Panc1 (cell line): ENCODE results near the gene PTGR1. TPM values are rescaled to one million over a fixed set of nuclear protein-coding genes. Genes with fewer than 3 reads are reported as not detected.

Experiments
- ATAC-seq: fragments of 200-7000 bp; cut with Tn5 transposase; 2 replicates; pipeline ENCODE4 v1.9.1; 2020; ENCODE audit warnings: mild to moderate bottlenecking, moderate library complexity
- BruUV-seq: library from RNA; stranded (reverse); fragments of 400-500 nt; replicated peaks from 2 replicates; lab custom pipeline; 2021; lab: Mats Ljungman, UMichigan
- CTCF ChIA-PET: fragments of 300-600 bp; sonication (Branson Sonifier 250); formaldehyde crosslinking; loops from one replicate; lab custom pipeline; 2022; ENCODE audit warnings: antibody characterized with exemption; lab: Charles Lee
- POLR2A ChIA-PET: fragments of 300-600 bp; sonication (Branson Sonifier 250); formaldehyde crosslinking; loops from one replicate; lab custom pipeline; 2022; ENCODE audit warnings: antibody characterized with exemption; lab: Charles Lee
- DNase-seq: peaks from one replicate; pipeline ENCODE4 v3.0.0-alpha.2; 2010; ENCODE audit warnings: low read depth, low spot score
- H3K27ac ChIP-seq: 2 replicates; pipeline ENCODE4 v1.5.1; 2011; ENCODE audit warnings: mild to moderate bottlenecking, low read length, inconsistent platforms
- H3K27me3 ChIP-seq: fragments of 200-500 bp; sonication (Bioruptor generic); 2 replicates; pipeline ENCODE4 v1.6.0; 2014; ENCODE audit warnings: low read length, inconsistent platforms; ENCODE audit not compliant: control insufficient read depth, insufficient read depth
- H3K36me3 ChIP-seq: fragments of 200-500 bp; sonication (Bioruptor generic); 2 replicates; pipeline ENCODE4 v1.5.1; 2014; ENCODE audit warnings: inconsistent platforms, mild to moderate bottlenecking, low read length, moderate library complexity; ENCODE audit not compliant: control insufficient read depth, insufficient read depth
- H3K4me1 ChIP-seq: 2 replicates; pipeline ENCODE4 v1.5.1; 2011; ENCODE audit warnings: inconsistent platforms, mild to moderate bottlenecking, low read length, moderate library complexity; ENCODE audit not compliant: control insufficient read depth, insufficient read depth
- H3K4me3 ChIP-seq, 2 experiments: 2 replicates each; pipeline ENCODE4 v1.5.1; 2011 to 2012; ENCODE audit warnings: low read depth in 2 of 2, low read length in 2 of 2, mild to moderate bottlenecking in 2 of 2, inconsistent platforms in 1 of 2, moderate library complexity in 1 of 2
- H3K9me3 ChIP-seq: fragments of 200-500 bp; sonication (Bioruptor generic); 2 replicates; pipeline ENCODE4 v1.5.1; 2014; ENCODE audit warnings: low read depth, mild to moderate bottlenecking, inconsistent platforms, low read length, moderate library complexity; ENCODE audit not compliant: control insufficient read depth, insufficient read depth
- CTCF ChIP-seq: fragments of 450-650 bp; IDR thresholded peaks from 2 replicates; pipeline ENCODE4 v1.5.1; 2017; ENCODE audit warnings: mild to moderate bottlenecking
- POLR2AphosphoS5 ChIP-seq: IDR thresholded peaks from 2 replicates; pipeline ENCODE4 v1.6.1; 2012; ENCODE audit warnings: mild to moderate bottlenecking, low read depth, low read length, moderate library complexity
- REST ChIP-seq, 2 experiments: IDR thresholded peaks; 2 replicates each; pipeline ENCODE4 v1.6.1; 2011 to 2012; ENCODE audit warnings: low read depth in 2 of 2, control low read depth in 1 of 2, low read length in 1 of 2, mild to moderate bottlenecking in 1 of 2, moderate library complexity in 1 of 2; ENCODE audit not compliant: insufficient read depth in 1 of 2
- SIN3A ChIP-seq: IDR thresholded peaks from 2 replicates; pipeline ENCODE4 v1.6.1; 2012; ENCODE audit warnings: low read depth, mild to moderate bottlenecking, low read length, moderate library complexity, borderline replicate concordance; ENCODE audit not compliant: insufficient read depth
- TCF7L2 ChIP-seq: IDR thresholded peaks from 2 replicates; pipeline ENCODE4 v1.6.1; 2011; ENCODE audit warnings: mild to moderate bottlenecking, low read depth, low read length, inconsistent platforms
- in situ Hi-C: cut with HindIII; loops from 2 replicates; pipeline ENCODE4 v1.10.0; 2016; ENCODE audit warnings: low sequenced_read_pairs, low pct_unique_long_range_greater_than_20kb
- intact Hi-C: fragments of 100-400 bp; cut with micrococcal nuclease; formaldehyde crosslinking; loops from one replicate; pipeline ENCODE4 v1.10.0; 2022; ENCODE audit not compliant: unreplicated experiment
- total RNA-seq: library from RNA; stranded (reverse); gene quantifications from one replicate; pipeline ENCODE4 v1.2.1, GENCODE V29; 2021; ENCODE audit not compliant: unreplicated experiment

Gene PTGR1
- total RNA-seq, 1 experiment from 2014 or later, result 46.0 TPM

GRCh38 chr9:111630964-111631213 lies 31.4 kb upstream of the PTGR1 start:
- in situ Hi-C loops (no loop called here), intact Hi-C loops (no loop called here)
- BruUV-seq, result no TSS peak
- TF ChIP-seq SIN3A (peak; percentile 92; the same call in 1 of the 2 replicates), POLR2AphosphoS5 (no peak), REST (IDR thresholded peaks at IDR 0.05; ENCODE audit: insufficient read depth in 1 of 2, low read depth in 2 of 2, low read length in 1 of 2) (no peak), TCF7L2 (peak; percentile 26; the same call in 1 of the 2 replicates), CTCF (no peak)
- no peaks in the 10 kb centered on the region for H3K27me3 ChIP-seq
- DNase-seq, result peak; percentile 86
- H3K36me3 ChIP-seq, result peaks cover 4% of the 10 kb centered on the region; the same call in 1 of the 2 replicates
- CTCF ChIA-PET, result interaction anchor here (0.6 kb wide), 1 partner anchor 9 kb away, joined by 5 read pairs; no protein-coding TSS in a partner anchor
- H3K4me1 ChIP-seq, result peaks cover 9% of the 10 kb centered on the region
- H3K27ac ChIP-seq, result peak overlapping the region; percentile 81
- H3K9me3 ChIP-seq, result no peaks in the 10 kb centered on the region
- POLR2A ChIA-PET, result no interaction called here
- H3K4me3 ChIP-seq, result peak overlapping the region; percentile 77 to 86
- no peak for ATAC-seq

GRCh38 chr9:111630182-111630963 lies 30.9 kb upstream of the PTGR1 start:
- BruUV-seq, result no TSS peak
- CTCF ChIA-PET, result interaction anchor here (0.6 kb wide), 1 partner anchor 9 kb away, joined by 5 read pairs; no protein-coding TSS in a partner anchor

More at GRCh38 chr9:111630182-111630963, 30.9 kb upstream of the PTGR1 start:
- ATAC-seq, result peak; percentile 57
- in situ Hi-C loops, result no loop called here
- H3K9me3 ChIP-seq, result no peaks in the 10 kb centered on the region
- peak overlapping the region; percentile 81 for H3K27ac ChIP-seq
- peaks cover 9% of the 10 kb centered on the region for H3K4me1 ChIP-seq
- TF ChIP-seq TCF7L2 (no peak), SIN3A (no peak), POLR2AphosphoS5 (no peak), CTCF (no peak), REST (IDR thresholded peaks at IDR 0.05; ENCODE audit: insufficient read depth in 1 of 2, low read depth in 2 of 2, low read length in 1 of 2) (no peak)
- peaks cover 4% of the 10 kb centered on the region; the same call in 1 of the 2 replicates for H3K36me3 ChIP-seq
- POLR2A ChIA-PET, result no interaction called here
- H3K4me3 ChIP-seq, result peak overlapping the region; percentile 77 to 86
- H3K27me3 ChIP-seq, result no peaks in the 10 kb centered on the region
- intact Hi-C loops, result no loop called here
- no peak for DNase-seq
